Hematopoietic multipotent progenitor cell treated with erythropoietin and hydrocortisone succinate and interleukin-3 and kit ligand, for 8 days (in vitro differentiated cells): ENCODE measurements around the gene CUEDC1.

ENCODE experiments used
- DNase-seq: peaks from one replicate; pipeline ENCODE4 v3.0.0-alpha.2; 2015

Gene CUEDC1

GRCh38 chr17:57823469-57824401 is 131.5 kb downstream of the CUEDC1 start:
- no peak for DNase-seq

- no peak for DNase-seq
Observed at GRCh38 chr17:57819867-57820266, 135.3 kb downstream of the CUEDC1 start.

- DNase-seq = no peak
Observed at GRCh38 chr17:57819285-57819684, 135.9 kb downstream of the CUEDC1 start.

GRCh38 chr17:57818066-57818465 is 137.1 kb downstream of the CUEDC1 start:
- DNase-seq = no peak

- DNase-seq = no peak
Observed at GRCh38 chr17:57817299-57817698, 137.9 kb downstream of the CUEDC1 start.

GRCh38 chr17:57814421-57814820 is 140.8 kb downstream of the CUEDC1 start:
- DNase-seq = no peak

- DNase-seq = no peak
Observed at GRCh38 chr17:57811638-57812280, 143.5 kb downstream of the CUEDC1 start.
